OCI-LY3 (cell line): ENCODE data around the gene CARS1.

Experiments used
- EZH2phosphoT487 ChIP-seq: fragments of 200-600 bp; shearing (Covaris generic); IDR thresholded peaks from 2 replicates; pipeline ENCODE4 v1.6.1; 2018; ENCODE audit warnings: antibody characterized with exemption, mixed run types, low read depth
- TF ChIP-seq, protein P1 (sequence below): fragments of 200-600, 300-600 bp; sonication (generic); IDR thresholded peaks from 2 replicates; pipeline ENCODE4 v1.5.1; 2014; ENCODE audit warnings: antibody characterized with exemption, low read length, low read depth

DNA sequence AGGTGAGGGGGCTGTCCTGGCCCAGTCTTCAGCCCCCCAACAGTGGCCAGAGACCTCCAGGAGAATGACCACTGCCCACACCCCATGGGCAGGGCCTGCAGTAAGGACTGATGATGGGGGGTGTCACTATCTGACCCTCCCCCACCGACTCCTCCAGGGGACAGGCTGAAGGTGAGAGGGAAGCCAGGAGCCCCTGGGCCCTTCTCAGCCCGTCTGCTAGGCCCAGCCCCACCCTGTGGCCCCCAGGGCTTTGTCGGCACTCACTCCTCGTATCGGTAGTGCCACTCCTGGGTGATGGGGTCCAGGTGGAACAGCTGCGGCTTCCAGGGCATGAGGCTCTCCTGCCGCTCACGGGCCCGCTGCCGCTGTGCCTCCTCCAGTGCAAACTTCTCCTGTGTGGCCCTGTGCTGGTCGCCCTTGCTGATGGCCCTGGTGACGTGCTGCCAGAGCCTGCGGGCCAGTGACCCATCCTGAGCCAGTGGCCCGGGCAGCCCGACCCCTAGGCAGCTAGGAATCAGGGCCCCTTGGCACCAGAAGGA lies 35.4 kb upstream of the CARS1 start:
- TF ChIP-seq, protein P1, sequence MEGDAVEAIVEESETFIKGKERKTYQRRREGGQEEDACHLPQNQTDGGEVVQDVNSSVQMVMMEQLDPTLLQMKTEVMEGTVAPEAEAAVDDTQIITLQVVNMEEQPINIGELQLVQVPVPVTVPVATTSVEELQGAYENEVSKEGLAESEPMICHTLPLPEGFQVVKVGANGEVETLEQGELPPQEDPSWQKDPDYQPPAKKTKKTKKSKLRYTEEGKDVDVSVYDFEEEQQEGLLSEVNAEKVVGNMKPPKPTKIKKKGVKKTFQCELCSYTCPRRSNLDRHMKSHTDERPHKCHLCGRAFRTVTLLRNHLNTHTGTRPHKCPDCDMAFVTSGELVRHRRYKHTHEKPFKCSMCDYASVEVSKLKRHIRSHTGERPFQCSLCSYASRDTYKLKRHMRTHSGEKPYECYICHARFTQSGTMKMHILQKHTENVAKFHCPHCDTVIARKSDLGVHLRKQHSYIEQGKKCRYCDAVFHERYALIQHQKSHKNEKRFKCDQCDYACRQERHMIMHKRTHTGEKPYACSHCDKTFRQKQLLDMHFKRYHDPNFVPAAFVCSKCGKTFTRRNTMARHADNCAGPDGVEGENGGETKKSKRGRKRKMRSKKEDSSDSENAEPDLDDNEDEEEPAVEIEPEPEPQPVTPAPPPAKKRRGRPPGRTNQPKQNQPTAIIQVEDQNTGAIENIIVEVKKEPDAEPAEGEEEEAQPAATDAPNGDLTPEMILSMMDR = no peak
- no peak for TF ChIP-seq EZH2phosphoT487
